ENCODE measurements around the gene TNFRSF13B.

Gene TNFRSF13B

GRCh38 chr17:16995930-16996329 lies 24.0 kb upstream of the TNFRSF13B start:
- DNase-seq (ENCODE audit: low read depth), result no peak
- no peak for TF ChIP-seq CTCF (conservative IDR thresholded peaks at IDR 0.05; ENCODE audit: low read length)
- H3K4me3 ChIP-seq (ENCODE audit: low read length), result no peak overlapping the region

- no peak for TF ChIP-seq CTCF (conservative IDR thresholded peaks at IDR 0.05; ENCODE audit: low read length)
- peak; percentile 81 for DNase-seq (ENCODE audit: low read depth)
- no peak overlapping the region for H3K4me3 ChIP-seq (ENCODE audit: low read length)
Measured at GRCh38 chr17:16994631-16995030, 22.7 kb upstream of the TNFRSF13B start.

GRCh38 chr17:16991349-16992009 lies 19.6 kb upstream of the TNFRSF13B start:
- TF ChIP-seq CTCF (conservative IDR thresholded peaks at IDR 0.05; ENCODE audit: low read length), result peak; percentile 74
- peak; percentile 68 for DNase-seq (ENCODE audit: low read depth)
- H3K4me3 ChIP-seq (ENCODE audit: low read length), result no peak overlapping the region

- H3K4me3 ChIP-seq (ENCODE audit: low read length), result no peak overlapping the region
- no peak for TF ChIP-seq CTCF (conservative IDR thresholded peaks at IDR 0.05; ENCODE audit: low read length)
- peak; percentile 77 for DNase-seq (ENCODE audit: low read depth)
Measured at GRCh38 chr17:16989953-16990860, 18.3 kb upstream of the TNFRSF13B start.

GRCh38 chr17:16989230-16989952 lies 17.5 kb upstream of the TNFRSF13B start:
- no peak overlapping the region for H3K4me3 ChIP-seq (ENCODE audit: low read length)
- DNase-seq (ENCODE audit: low read depth), result no peak
- no peak for TF ChIP-seq CTCF (conservative IDR thresholded peaks at IDR 0.05; ENCODE audit: low read length)

GRCh38 chr17:16988749-16989229 lies 16.9 kb upstream of the TNFRSF13B start:
- no peak for TF ChIP-seq CTCF (conservative IDR thresholded peaks at IDR 0.05; ENCODE audit: low read length)
- H3K4me3 ChIP-seq (ENCODE audit: low read length), result no peak overlapping the region
- no peak for DNase-seq (ENCODE audit: low read depth)
